Astrocyte (in vitro differentiated cells and primary cell): ENCODE measurements around the gene PRIMA1.

ENCODE experiments used
- EZH2 ChIP-seq: IDR thresholded peaks from 2 replicates; pipeline ENCODE4 v1.6.1; 2012; ENCODE audit warnings: mild to moderate bottlenecking, low read length, inconsistent platforms; ENCODE audit not compliant: insufficient read depth
- TF ChIP-seq, protein P1 (sequence below): IDR thresholded peaks from 2 replicates; pipeline ENCODE4 v1.5.1; 2011; ENCODE audit warnings: low read depth, mild to moderate bottlenecking, inconsistent platforms, low read length, moderate library complexity; ENCODE audit not compliant: insufficient read depth

DNA sequence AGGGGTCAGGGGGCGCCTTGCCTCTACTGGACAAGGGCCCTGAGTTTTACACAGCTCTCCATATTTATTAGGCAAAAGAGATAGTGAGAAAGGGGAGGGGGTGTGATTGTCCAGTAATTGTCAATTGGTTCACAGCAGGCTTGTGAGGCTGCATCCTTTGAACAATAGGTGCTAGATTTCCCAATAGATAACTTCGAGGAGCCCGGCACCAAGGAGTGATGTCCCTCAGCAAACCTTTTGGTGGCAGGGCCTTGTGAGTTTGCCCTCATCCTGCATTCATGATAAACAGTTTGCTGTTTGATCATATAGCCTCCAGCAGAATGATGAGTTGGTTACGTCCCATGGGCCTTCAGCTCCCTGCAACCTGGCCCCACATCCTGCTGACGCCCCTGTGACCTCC lies 2.7 kb upstream of the PRIMA1 start:
- TF ChIP-seq, protein P1, sequence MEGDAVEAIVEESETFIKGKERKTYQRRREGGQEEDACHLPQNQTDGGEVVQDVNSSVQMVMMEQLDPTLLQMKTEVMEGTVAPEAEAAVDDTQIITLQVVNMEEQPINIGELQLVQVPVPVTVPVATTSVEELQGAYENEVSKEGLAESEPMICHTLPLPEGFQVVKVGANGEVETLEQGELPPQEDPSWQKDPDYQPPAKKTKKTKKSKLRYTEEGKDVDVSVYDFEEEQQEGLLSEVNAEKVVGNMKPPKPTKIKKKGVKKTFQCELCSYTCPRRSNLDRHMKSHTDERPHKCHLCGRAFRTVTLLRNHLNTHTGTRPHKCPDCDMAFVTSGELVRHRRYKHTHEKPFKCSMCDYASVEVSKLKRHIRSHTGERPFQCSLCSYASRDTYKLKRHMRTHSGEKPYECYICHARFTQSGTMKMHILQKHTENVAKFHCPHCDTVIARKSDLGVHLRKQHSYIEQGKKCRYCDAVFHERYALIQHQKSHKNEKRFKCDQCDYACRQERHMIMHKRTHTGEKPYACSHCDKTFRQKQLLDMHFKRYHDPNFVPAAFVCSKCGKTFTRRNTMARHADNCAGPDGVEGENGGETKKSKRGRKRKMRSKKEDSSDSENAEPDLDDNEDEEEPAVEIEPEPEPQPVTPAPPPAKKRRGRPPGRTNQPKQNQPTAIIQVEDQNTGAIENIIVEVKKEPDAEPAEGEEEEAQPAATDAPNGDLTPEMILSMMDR, result no peak
- TF ChIP-seq EZH2, result no peak
